ENCODE data around the gene NUAK2.
A peak's percentile ranks its signal among the peaks of the same experiment; 100 is the strongest.

- TF ChIP-seq POLR2A (IDR thresholded peaks at IDR 0.05) (no peak), POLR2AphosphoS5 (IDR thresholded peaks at IDR 0.05) (no peak)
- TF ChIP-seq, protein P1, sequence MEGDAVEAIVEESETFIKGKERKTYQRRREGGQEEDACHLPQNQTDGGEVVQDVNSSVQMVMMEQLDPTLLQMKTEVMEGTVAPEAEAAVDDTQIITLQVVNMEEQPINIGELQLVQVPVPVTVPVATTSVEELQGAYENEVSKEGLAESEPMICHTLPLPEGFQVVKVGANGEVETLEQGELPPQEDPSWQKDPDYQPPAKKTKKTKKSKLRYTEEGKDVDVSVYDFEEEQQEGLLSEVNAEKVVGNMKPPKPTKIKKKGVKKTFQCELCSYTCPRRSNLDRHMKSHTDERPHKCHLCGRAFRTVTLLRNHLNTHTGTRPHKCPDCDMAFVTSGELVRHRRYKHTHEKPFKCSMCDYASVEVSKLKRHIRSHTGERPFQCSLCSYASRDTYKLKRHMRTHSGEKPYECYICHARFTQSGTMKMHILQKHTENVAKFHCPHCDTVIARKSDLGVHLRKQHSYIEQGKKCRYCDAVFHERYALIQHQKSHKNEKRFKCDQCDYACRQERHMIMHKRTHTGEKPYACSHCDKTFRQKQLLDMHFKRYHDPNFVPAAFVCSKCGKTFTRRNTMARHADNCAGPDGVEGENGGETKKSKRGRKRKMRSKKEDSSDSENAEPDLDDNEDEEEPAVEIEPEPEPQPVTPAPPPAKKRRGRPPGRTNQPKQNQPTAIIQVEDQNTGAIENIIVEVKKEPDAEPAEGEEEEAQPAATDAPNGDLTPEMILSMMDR (IDR thresholded peaks at IDR 0.05) = peak; percentile 74 to 88 (median 84)
Measured at GRCh38 chr1:205325334-205325884, 3.9 kb upstream of the NUAK2 start.

Measured in upper lobe of left lung (tissue), 4 donors.